Activated T-cell treated with anti-CD3 and anti-CD28 coated beads for 48 hours (primary cell): ENCODE data around the gene SLC26A5.
A peak's percentile ranks its signal among the peaks of the same experiment; 100 is the strongest.

Experiments used
- DNase-seq: peaks from one replicate; pipeline ENCODE4 v3.0.0-alpha.2; 2020; ENCODE audit warnings: low read depth

Gene SLC26A5

GRCh38 chr7:103347507-103348267 lies 98.3 kb downstream of the SLC26A5 start, which contains the start of gene PSMC2:
Gene PSMC2 (plus strand): TSS chr7:103347643. CDS start chr7:103347712, 69 bp downstream.
- DNase-seq, result peak; percentile 72

DNA sequence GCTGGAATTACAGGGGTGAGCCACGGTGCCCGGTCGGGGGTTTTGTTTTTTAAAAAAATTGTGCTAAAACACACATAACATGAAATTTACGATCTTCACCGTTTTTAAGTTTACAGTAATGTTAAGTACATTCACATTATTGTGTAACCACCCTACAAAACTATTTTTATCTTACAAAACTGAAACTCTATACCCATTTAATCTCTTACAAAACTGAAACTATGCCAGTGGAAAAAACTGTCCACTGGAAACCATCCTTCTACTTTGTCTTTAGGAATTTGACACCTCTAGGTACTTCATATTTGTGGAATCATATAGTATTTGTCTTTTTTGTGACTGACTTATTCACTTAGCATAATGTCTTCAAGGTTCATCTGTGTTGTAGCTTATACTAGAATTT lies 99.6 kb downstream of the SLC26A5 start:
- DNase-seq, result no peak

- peak; percentile 80 for DNase-seq
Observed at GRCh38 chr7:103344453-103345149, 101.4 kb downstream of the SLC26A5 start, which contains the start of gene DNAJC2. Gene DNAJC2 (minus strand): TSS chr7:103344767. CDS start chr7:103344622, 145 bp downstream.

DNA sequence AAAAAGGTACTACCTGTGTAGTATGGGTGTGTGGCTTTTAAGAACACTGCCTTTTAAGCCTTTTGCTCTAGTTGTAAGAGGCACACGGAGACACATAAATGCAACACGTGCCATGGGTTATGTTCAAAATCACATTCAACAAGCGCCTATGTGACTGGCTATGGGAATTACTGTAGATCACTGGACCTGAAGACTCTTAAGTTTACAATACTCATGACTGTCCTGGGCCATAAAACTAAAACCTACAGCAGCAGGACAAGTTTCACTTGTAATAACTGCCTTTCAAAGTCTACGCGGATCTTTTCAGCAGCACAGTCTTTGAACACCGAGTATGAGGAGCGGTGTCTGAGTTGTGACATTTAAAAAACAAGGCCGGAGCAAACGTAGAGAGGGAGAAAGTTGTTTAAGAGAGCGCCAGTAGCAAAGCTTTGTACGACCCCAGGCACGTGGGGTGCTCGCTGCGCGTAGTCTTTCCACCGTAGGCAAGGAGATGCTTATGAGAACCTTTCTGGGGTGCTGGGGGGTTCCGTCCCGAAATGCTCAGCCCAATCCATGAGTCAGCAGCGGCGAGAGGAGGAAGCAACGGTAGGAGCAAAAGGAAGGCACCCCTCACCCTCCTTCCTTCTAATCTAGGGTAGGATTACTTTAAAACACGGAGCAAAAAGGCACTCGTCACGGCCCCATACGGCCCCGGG lies 102.1 kb downstream of the SLC26A5 start:
- DNase-seq, result peak; percentile 18

DNA sequence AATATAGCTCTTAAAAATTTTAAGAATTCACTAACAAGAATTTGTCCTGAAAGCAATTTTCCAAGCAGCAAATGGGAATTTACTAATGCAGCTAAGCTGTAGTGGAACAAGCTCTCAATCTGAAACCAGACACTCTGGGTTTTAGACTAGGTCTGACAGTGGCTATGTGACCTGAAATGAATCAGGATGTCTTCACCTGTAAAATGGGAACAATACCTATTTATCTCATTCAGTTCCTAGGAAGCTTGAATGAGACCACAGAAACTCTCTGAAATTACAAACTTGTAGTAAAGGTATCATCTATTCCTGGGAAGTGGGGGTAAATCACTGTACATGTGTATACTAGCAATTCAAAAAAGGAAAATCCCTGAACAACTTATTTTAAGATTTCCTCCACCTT lies 102.7 kb downstream of the SLC26A5 start:
- DNase-seq, result no peak

- no peak for DNase-seq
Observed at GRCh38 chr7:103341466-103341865, 104.5 kb downstream of the SLC26A5 start.

DNA sequence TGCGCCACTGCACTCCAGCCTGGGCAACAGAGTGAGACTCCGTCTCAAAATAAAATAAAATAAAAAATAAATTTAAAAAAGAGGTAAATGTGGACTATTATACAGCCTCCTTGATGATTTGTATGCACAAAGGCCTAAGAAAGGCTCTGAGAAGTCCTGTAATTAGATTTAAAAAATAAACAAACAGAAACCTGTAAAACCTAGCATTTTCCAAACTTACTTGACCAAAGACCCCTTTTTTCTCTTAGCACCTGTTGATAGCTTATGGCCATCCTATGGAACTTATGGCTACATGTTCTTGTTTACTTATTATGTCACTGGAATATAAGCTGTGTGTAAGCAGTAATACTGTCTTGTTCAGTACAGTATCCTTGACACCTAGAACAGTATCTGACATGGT lies 107.1 kb downstream of the SLC26A5 start:
- DNase-seq, result no peak

- DNase-seq, result no peak
Observed at GRCh38 chr7:103336761-103337160, 109.2 kb downstream of the SLC26A5 start.

DNA sequence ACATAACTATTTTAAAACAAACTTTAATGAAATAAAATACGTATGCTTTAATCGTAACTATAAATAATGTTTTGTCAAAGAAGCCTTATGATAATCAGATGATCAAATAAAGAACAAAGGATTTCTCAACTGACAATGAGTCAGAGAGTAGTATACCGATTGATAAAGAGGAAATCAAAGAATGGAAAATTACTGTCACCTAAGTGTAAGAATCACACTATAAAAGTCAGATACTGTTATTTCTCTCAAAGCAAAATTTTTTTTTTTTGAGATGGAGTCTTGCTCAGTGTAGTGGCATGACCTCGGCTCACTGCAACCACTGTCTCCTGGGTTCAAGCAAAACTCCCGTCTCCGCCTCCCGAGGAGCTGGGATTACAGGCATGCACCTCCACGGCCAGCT lies 120.3 kb downstream of the SLC26A5 start:
- no peak for DNase-seq
